ENCODE data around the gene ZC3H14.
"Not testable (repeated sequence)": the region's sequence is repeated elsewhere in the genome, so short reads cannot be mapped to it uniquely, and the experiment has no call there.

The ZC3H14 gene

DNA sequence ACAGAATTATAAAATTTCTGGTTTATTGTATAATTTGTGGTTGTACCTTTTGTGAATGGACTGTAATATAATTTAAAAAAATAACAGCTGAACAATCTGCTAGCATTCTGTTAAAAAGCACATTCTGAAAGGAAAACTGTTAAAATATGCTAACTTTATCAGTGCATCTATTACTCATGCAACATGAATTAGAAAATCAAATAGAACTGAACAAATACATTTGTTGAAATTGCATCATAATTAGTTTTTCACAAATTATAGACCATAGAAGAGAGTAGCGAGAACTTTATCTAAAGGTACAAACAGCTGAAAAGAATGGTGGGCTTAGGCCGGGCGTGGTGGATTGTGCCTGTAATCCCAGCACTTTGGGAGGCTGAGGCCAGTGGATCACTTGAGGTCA lies 41.0 kb upstream of the ZC3H14 start:
- TF ChIP-seq, protein P1, sequence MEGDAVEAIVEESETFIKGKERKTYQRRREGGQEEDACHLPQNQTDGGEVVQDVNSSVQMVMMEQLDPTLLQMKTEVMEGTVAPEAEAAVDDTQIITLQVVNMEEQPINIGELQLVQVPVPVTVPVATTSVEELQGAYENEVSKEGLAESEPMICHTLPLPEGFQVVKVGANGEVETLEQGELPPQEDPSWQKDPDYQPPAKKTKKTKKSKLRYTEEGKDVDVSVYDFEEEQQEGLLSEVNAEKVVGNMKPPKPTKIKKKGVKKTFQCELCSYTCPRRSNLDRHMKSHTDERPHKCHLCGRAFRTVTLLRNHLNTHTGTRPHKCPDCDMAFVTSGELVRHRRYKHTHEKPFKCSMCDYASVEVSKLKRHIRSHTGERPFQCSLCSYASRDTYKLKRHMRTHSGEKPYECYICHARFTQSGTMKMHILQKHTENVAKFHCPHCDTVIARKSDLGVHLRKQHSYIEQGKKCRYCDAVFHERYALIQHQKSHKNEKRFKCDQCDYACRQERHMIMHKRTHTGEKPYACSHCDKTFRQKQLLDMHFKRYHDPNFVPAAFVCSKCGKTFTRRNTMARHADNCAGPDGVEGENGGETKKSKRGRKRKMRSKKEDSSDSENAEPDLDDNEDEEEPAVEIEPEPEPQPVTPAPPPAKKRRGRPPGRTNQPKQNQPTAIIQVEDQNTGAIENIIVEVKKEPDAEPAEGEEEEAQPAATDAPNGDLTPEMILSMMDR (IDR thresholded peaks at IDR 0.05; ENCODE audit: low read depth, low read length, missing control alignments): no peak
- DNase-seq (ENCODE audit: extremely low read depth, low read depth): no peak

DNA sequence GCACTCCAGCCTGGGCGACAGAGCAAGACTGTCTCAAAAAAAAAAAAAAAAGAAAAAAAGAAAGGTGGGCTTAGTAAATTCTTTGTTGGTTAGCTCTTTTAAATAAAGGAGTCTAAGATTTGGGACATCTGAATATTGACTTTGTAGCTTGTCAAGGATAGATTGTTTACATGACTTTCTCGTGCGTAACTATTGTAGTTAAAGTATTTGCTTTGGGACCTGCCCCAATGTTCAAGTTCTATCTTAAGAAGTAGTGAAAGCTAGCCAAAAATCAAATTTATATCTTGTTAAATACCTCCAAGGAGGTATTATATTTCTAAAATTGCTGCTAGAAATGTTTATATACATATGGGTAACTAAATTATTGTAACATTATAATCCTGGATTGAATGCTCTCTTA lies 40.4 kb upstream of the ZC3H14 start:
- TF ChIP-seq, protein P1 (IDR thresholded peaks at IDR 0.05; ENCODE audit: low read depth, low read length, missing control alignments): no peak
- no peak overlapping the region for H3K4me3 ChIP-seq (replicated peaks; ENCODE audit: low read depth, low read length)
- no peak for DNase-seq (ENCODE audit: extremely low read depth, low read depth)

More for the DNA sequence above, 41.0 kb upstream of the ZC3H14 start:
- no peak overlapping the region for H3K4me3 ChIP-seq (replicated peaks; ENCODE audit: low read depth, low read length)

DNA sequence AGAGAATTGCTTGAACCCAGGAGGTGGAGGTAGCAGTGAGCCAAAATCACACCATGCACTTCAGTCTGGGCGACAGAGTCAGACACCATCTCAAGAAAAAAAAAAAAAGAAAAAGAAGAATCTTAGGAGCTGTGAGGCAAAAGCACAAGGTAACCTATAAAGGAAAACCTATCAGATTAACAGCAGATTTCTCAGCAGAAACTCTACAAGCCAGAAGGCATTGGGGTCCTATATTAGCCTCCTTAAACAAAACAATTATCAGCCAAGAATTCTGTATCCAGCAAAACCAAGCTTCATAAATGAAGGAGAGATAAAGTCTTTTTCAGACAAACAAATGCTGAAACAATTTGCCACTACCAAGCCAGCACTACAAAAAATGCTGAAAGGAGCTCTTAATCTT lies 32.9 kb upstream of the ZC3H14 start:
- not testable (repeated sequence) for H3K4me3 ChIP-seq (replicated peaks; ENCODE audit: low read depth, low read length); DNase-seq (ENCODE audit: extremely low read depth, low read depth)

DNA sequence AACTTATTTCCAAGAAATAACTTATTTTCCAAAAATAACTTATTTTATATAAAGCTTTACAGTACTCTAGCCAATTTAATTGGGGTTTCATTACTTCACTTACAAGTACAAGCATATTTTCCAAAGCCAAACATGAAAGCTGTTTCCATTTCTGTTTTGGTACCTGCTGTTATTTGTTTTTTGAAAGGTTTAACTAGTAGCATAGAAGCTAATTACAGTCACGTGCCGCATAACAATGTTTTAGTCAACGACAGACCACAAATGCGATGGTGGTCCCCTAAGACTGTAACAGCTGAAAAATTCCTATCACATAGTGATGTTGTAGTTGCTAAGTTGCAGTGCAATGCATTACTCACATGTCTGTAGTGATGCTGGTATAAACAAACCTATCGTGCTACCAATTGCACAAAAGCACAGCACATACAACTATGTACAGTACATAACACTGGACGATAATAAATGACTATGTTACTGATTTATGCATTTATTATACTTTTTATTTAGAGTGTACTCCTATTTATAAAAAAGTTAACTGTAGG lies 29.7 kb upstream of the ZC3H14 start:
- TF ChIP-seq, protein P1 (IDR thresholded peaks at IDR 0.05; ENCODE audit: low read depth, low read length, missing control alignments): no peak
- DNase-seq (ENCODE audit: extremely low read depth, low read depth): no peak
- no peak overlapping the region for H3K4me3 ChIP-seq (replicated peaks; ENCODE audit: low read depth, low read length)

DNA sequence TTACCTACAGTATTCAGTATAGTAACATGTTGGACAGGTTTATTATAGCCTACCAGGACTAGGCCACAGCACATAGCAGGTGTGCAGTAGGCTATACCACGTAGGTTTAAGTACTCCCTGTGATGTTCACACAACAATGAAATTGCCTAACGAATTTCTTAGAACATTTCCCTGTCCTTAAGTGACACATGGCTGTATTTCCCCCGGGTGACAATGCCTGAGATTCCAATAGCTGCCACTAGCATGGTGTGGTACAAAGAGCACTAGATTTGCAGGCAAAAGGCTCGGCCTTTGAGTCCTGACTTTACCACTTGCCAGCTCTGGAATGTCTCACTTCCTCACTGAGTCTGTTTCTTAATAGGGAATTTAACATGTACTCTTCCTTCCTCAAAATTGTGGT lies 27.7 kb upstream of the ZC3H14 start:
- no peak overlapping the region for H3K4me3 ChIP-seq (replicated peaks; ENCODE audit: low read depth, low read length)
- no peak for DNase-seq (ENCODE audit: extremely low read depth, low read depth)
- TF ChIP-seq, protein P1 (IDR thresholded peaks at IDR 0.05; ENCODE audit: low read depth, low read length, missing control alignments): no peak

DNA sequence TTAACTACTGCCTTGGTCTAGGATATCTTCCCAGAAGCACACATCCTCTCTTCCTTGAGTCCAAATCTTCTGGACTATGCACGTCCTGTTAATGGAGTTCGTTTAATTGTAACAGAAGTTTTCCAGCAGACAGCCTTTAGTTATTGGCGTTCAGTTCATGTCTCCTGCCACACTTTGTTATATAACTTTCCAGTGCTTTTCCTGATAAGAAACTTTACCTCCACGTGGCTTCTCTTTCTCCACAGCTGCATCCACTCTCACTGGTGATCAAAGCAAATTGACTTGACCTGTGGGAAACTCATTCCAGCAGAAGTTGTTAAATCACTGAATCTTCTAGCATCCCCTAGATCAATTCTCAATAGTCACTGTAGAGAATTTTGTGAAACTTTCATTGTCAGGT lies 27.0 kb upstream of the ZC3H14 start:
- DNase-seq (ENCODE audit: extremely low read depth, low read depth): no peak
- H3K4me3 ChIP-seq (replicated peaks; ENCODE audit: low read depth, low read length): no peak overlapping the region
- TF ChIP-seq, protein P1 (IDR thresholded peaks at IDR 0.05; ENCODE audit: low read depth, low read length, missing control alignments): no peak

DNA sequence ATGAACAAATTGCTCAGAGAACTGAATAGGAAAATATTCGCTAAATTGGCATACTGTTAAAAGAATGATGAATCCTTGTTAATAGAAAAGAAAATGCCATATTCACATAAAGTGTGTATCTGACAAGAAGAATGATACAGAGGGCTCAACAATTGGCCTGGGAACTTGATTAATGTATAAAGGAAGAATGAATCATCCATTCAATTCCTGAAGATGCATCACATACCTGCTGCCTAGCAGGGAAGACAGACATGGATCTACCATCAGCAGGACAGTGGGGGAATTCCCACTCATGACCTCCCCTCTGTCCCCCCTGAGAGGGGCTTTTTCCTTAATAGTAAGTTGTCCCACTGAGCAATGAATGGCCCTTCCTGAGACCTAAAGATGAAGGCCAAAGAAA lies 21.5 kb upstream of the ZC3H14 start:
- TF ChIP-seq, protein P1 (IDR thresholded peaks at IDR 0.05; ENCODE audit: low read depth, low read length, missing control alignments): no peak

More for the DNA sequence above, 21.5 kb upstream of the ZC3H14 start:
- no peak for DNase-seq (ENCODE audit: extremely low read depth, low read depth)
- no peak overlapping the region for H3K4me3 ChIP-seq (replicated peaks; ENCODE audit: low read depth, low read length)
